A204.1 (cell line): ENCODE data around the gene SLC37A3.
A peak's percentile ranks its signal among the peaks of the same experiment; 100 is the strongest.

Experiments
- FAIRE-seq: peaks from 2 replicates; lab custom pipeline; 2012; peaks lifted over from hg19 to GRCh38; lab: Jason Lieb, UNC

Gene SLC37A3

GRCh38 chr7:140398821-140399220, 491 bp upstream of the SLC37A3 start:
- FAIRE-seq, result no peak

GRCh38 chr7:140393756-140394306, 4.5 kb downstream of the SLC37A3 start:
- no peak for FAIRE-seq

- FAIRE-seq, result no peak
Measured at GRCh38 chr7:140391634-140392033, 6.7 kb downstream of the SLC37A3 start.

- FAIRE-seq, result no peak
Measured at GRCh38 chr7:140390466-140391190, 7.7 kb downstream of the SLC37A3 start.

GRCh38 chr7:140390034-140390433, 8.3 kb downstream of the SLC37A3 start:
- FAIRE-seq, result no peak

GRCh38 chr7:140389445-140389844, 8.9 kb downstream of the SLC37A3 start:
- no peak for FAIRE-seq

- no peak for FAIRE-seq
Measured at GRCh38 chr7:140384894-140385545, 13.3 kb downstream of the SLC37A3 start.

GRCh38 chr7:140383954-140384713, 14.2 kb downstream of the SLC37A3 start:
- peak; percentile 29 for FAIRE-seq

- FAIRE-seq, result no peak
Measured at GRCh38 chr7:140375892-140376730, 22.2 kb downstream of the SLC37A3 start.

GRCh38 chr7:140375323-140375722, 23.0 kb downstream of the SLC37A3 start:
- FAIRE-seq, result no peak

GRCh38 chr7:140369294-140369693, 29.0 kb downstream of the SLC37A3 start:
- FAIRE-seq, result no peak

GRCh38 chr7:140367528-140367927, 30.8 kb downstream of the SLC37A3 start:
- no peak for FAIRE-seq

- no peak for FAIRE-seq
Measured at GRCh38 chr7:140364819-140365218, 33.5 kb downstream of the SLC37A3 start.

GRCh38 chr7:140360697-140361229, 37.6 kb downstream of the SLC37A3 start:
- no peak for FAIRE-seq

GRCh38 chr7:140358412-140359051, 39.8 kb downstream of the SLC37A3 start:
- FAIRE-seq, result no peak

GRCh38 chr7:140358024-140358411, 40.3 kb downstream of the SLC37A3 start:
- FAIRE-seq, result no peak

GRCh38 chr7:140350056-140350455, 48.3 kb downstream of the SLC37A3 start:
- no peak for FAIRE-seq

- FAIRE-seq, result no peak
Measured at GRCh38 chr7:140349144-140349771, 49.1 kb downstream of the SLC37A3 start.

- FAIRE-seq, result no peak
Measured at GRCh38 chr7:140348161-140348849, 50.0 kb downstream of the SLC37A3 start.

- no peak for FAIRE-seq
Measured at GRCh38 chr7:140347218-140347617, 51.1 kb downstream of the SLC37A3 start.
